H9 (cell line): ENCODE data around the gene WNT7B. TPM values are rescaled to one million over a fixed set of nuclear protein-coding genes. Genes with fewer than 3 reads are reported as not detected.

Source experiments
- DNase-seq: peaks from one replicate; pipeline ENCODE4 v3.0.0-alpha.2; 2017
- H2AFZ ChIP-seq: one replicate; pipeline ENCODE4 v1.6.1; 2013; ENCODE audit warnings: mild to moderate bottlenecking, low read length, control low read depth, moderate library complexity
- H2AK5ac ChIP-seq: 2 replicates; pipeline ENCODE4 v1.6.1; 2013; ENCODE audit warnings: low read length, control low read depth, mixed read lengths; ENCODE audit not compliant: insufficient read length
- H2BK120ac ChIP-seq: one replicate; pipeline ENCODE4 v1.6.1; 2013; ENCODE audit warnings: low read depth, mild to moderate bottlenecking, low read length, control low read depth, inconsistent platforms; ENCODE audit not compliant: poor library complexity, severe bottlenecking
- H2BK12ac ChIP-seq: 2 replicates; pipeline ENCODE4 v1.6.1; 2013; ENCODE audit warnings: low read length, control low read depth, mixed read lengths, low read depth; ENCODE audit not compliant: insufficient read length
- H2BK15ac ChIP-seq: 2 replicates; pipeline ENCODE4 v1.6.1; 2013; ENCODE audit warnings: low read depth, low read length, control low read depth
- H2BK20ac ChIP-seq: one replicate; pipeline ENCODE4 v1.6.1; 2013; ENCODE audit warnings: low read depth, mild to moderate bottlenecking, low read length, control low read depth, inconsistent platforms; ENCODE audit not compliant: poor library complexity, severe bottlenecking
- H2BK5ac ChIP-seq: 2 replicates; pipeline ENCODE4 v1.6.1; 2013; ENCODE audit warnings: low read length, control low read depth, mixed read lengths; ENCODE audit not compliant: insufficient read length
- H3K14ac ChIP-seq: 2 replicates; pipeline ENCODE4 v1.6.1; 2013; ENCODE audit warnings: low read length, control low read depth; ENCODE audit not compliant: insufficient read depth
- H3K18ac ChIP-seq: 2 replicates; pipeline ENCODE4 v1.6.1; 2013; ENCODE audit warnings: low read depth, mild to moderate bottlenecking, mixed read lengths, low read length, control low read depth; ENCODE audit not compliant: insufficient read length
- H3K23ac ChIP-seq: 2 replicates; pipeline ENCODE4 v1.6.1; 2013; ENCODE audit warnings: low read length, control low read depth, mixed read lengths, low read depth; ENCODE audit not compliant: insufficient read length
- H3K23me2 ChIP-seq: 2 replicates; pipeline ENCODE4 v1.6.1; 2013; ENCODE audit warnings: low read depth, mild to moderate bottlenecking, mixed read lengths, low read length, control low read depth; ENCODE audit not compliant: insufficient read length, poor library complexity, severe bottlenecking
- H3K27ac ChIP-seq: 2 replicates; pipeline ENCODE4 v1.5.1; 2013; ENCODE audit warnings: low read length, control low read depth, mixed read lengths, low read depth; ENCODE audit not compliant: insufficient read length
- H3K27me3 ChIP-seq: 2 replicates; pipeline ENCODE4 v1.6.1; 2013; ENCODE audit warnings: low read length, control low read depth, inconsistent platforms; ENCODE audit not compliant: insufficient read depth
- H3K4ac ChIP-seq: 2 replicates; pipeline ENCODE4 v1.6.1; 2013; ENCODE audit warnings: low read depth, mild to moderate bottlenecking, control low read depth, inconsistent platforms, low read length, moderate library complexity
- H3K4me1 ChIP-seq: 2 replicates; pipeline ENCODE4 v1.6.1; 2013; ENCODE audit warnings: low read length, control low read depth, inconsistent platforms; ENCODE audit not compliant: insufficient read depth
- H3K4me2 ChIP-seq: 2 replicates; pipeline ENCODE4 v1.6.1; 2013; ENCODE audit warnings: low read length, control low read depth, mixed read lengths; ENCODE audit not compliant: insufficient read length, insufficient read depth
- H3K56ac ChIP-seq: 2 replicates; pipeline ENCODE4 v1.6.1; 2013; ENCODE audit warnings: low read depth, mild to moderate bottlenecking, mixed read lengths, low read length, control low read depth; ENCODE audit not compliant: insufficient read length
- H3K79me1 ChIP-seq: 2 replicates; pipeline ENCODE4 v1.6.1; 2013; ENCODE audit warnings: low read depth, mild to moderate bottlenecking, moderate library complexity, low read length, control low read depth, inconsistent platforms; ENCODE audit not compliant: insufficient read depth, poor library complexity, severe bottlenecking
- H3K79me2 ChIP-seq: 2 replicates; pipeline ENCODE4 v1.6.1; 2013; ENCODE audit warnings: low read length, control low read depth, inconsistent platforms; ENCODE audit not compliant: insufficient read depth
- H3K9ac ChIP-seq: 2 replicates; pipeline ENCODE4 v1.6.1; 2013; ENCODE audit warnings: low read length, control low read depth, mixed read lengths; ENCODE audit not compliant: insufficient read length; ENCODE audit errors: extremely low read depth
- H3K9me3 ChIP-seq: one replicate; pipeline ENCODE4 v1.6.1; 2013; ENCODE audit warnings: low read depth, low read length, inconsistent platforms; ENCODE audit not compliant: control insufficient read depth
- H3T11ph ChIP-seq: one replicate; pipeline ENCODE4 v1.6.1; 2013; ENCODE audit warnings: mild to moderate bottlenecking, low read length, control low read depth, inconsistent platforms
- H4K20me1 ChIP-seq: one replicate; pipeline ENCODE4 v1.6.1; 2013; ENCODE audit not compliant: control insufficient read depth, insufficient read length, insufficient read depth
- H4K5ac ChIP-seq: 2 replicates; pipeline ENCODE4 v1.6.1; 2013; ENCODE audit warnings: low read depth, mild to moderate bottlenecking, mixed read lengths, low read length, control low read depth; ENCODE audit not compliant: insufficient read length
- H4K8ac ChIP-seq: replicated peaks from 2 replicates; pipeline ENCODE4 v1.6.1; 2013; ENCODE audit warnings: low read length, control low read depth, mixed read lengths, low read depth; ENCODE audit not compliant: insufficient read length
- H4K91ac ChIP-seq: 2 replicates; pipeline ENCODE4 v1.6.1; 2013; ENCODE audit warnings: low read depth, mild to moderate bottlenecking, moderate library complexity, mixed read lengths, low read length, control low read depth; ENCODE audit not compliant: insufficient read length
- H3K27ac Mint-ChIP-seq, 3 experiments: 2 replicates in 2 of 3; 3 replicates in 1 of 3; pipeline ENCODE4 v1.8.0; 2020 to 2021; ENCODE audit warnings: mixed read lengths in 3 of 3, mild to moderate bottlenecking in 1 of 3, moderate library complexity in 1 of 3
- H3K27me3 Mint-ChIP-seq: 2 replicates; pipeline ENCODE4 v1.8.0; 2021; ENCODE audit warnings: low read depth, mild to moderate bottlenecking, moderate library complexity, mixed read lengths
- H3K36me3 Mint-ChIP-seq, 3 experiments: 2 replicates in 2 of 3; 3 replicates in 1 of 3; pipeline ENCODE4 v1.8.0; 2020 to 2021; ENCODE audit warnings: low read depth in 3 of 3, mixed read lengths in 3 of 3; ENCODE audit not compliant: insufficient read depth in 1 of 3
- H3K4me1 Mint-ChIP-seq, 2 experiments: 2 replicates each; pipeline ENCODE4 v1.8.0; 2020; ENCODE audit warnings: mixed read lengths in 2 of 2
- H3K4me3 Mint-ChIP-seq, 2 experiments: 2 replicates in 1 of 2; 3 replicates in 1 of 2; pipeline ENCODE4 v1.8.0; 2020 to 2021; ENCODE audit warnings: mild to moderate bottlenecking in 2 of 2, mixed read lengths in 2 of 2, moderate library complexity in 1 of 2
- H3K9me3 Mint-ChIP-seq, 2 experiments: 2 replicates in 1 of 2; 3 replicates in 1 of 2; pipeline ENCODE4 v1.8.0; 2020; ENCODE audit warnings: mild to moderate bottlenecking in 2 of 2, mixed read lengths in 2 of 2, moderate library complexity in 1 of 2
- WGBS: extraction: QIAGEN DNeasy Blood & Tissue Kit; methylation state at CpG from one replicate; pipeline ENCODE4 v1.1.7; 2013; ENCODE audit warnings: missing lambda C conversion rate, low lambda C conversion rate, mixed read lengths; ENCODE audit not compliant: insufficient read length; ENCODE audit errors: extremely low coverage; 5-methylcytosine and 5-hydroxymethylcytosine counted together
- total RNA-seq: library from RNA; stranded (reverse); gene quantifications from 2 replicates; pipeline ENCODE4 v1.2.1, GENCODE V29; 2021
- TF ChIP-seq, protein P1 (sequence below): fragments of 200-600 bp; sonication (generic); conservative IDR thresholded peaks from 3 replicates; pipeline ENCODE4 v1.8.0; 2021; ENCODE audit warnings: antibody characterized with exemption, mild to moderate bottlenecking

The WNT7B gene
- total RNA-seq, 1 experiment from 2014 or later: 0.09 TPM

DNA sequence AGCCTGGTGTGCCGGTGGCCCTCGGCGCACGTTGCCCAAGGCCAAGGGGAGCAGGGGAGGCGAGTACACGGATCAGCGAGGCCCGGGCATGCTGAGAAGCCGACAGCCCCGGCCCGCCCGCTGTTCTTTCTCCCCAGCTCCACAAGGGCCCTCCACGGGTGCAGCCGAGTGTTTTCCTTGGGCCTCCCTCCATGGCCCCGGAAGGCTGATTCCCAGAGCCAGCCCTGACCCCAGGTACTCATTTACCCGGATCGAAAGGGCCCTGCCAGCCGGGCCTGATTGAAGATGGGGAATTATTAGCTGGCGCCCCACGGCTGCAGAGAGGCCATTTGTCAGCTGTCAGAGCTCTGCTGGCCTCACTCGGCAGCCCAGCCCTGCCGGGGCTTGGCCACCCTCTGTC lies 53.1 kb downstream of the WNT7B start:
- H2BK12ac ChIP-seq: no peak overlapping the region
- no peak overlapping the region for H3K18ac ChIP-seq
- no peak overlapping the region for H3K27ac ChIP-seq
- DNase-seq: no peak
- no peak overlapping the region for H3K14ac ChIP-seq
- H3K27me3 ChIP-seq: no peaks in the 10 kb centered on the region
- H3K9me3 ChIP-seq: no peaks in the 10 kb centered on the region
- H3K79me1 ChIP-seq: no peaks in the 10 kb centered on the region
- H4K91ac ChIP-seq: no peak overlapping the region
- no peak overlapping the region for H2BK5ac ChIP-seq
- H3K9ac ChIP-seq: no peak overlapping the region
- Mint-ChIP-seq H3K27me3 (no peaks in the 10 kb centered on the region), H3K27ac (no peak overlapping the region), H3K9me3 (no peaks in the 10 kb centered on the region; a peak in 1 of 5 replicates), H3K4me1 (no peaks in the 10 kb centered on the region), H3K36me3 (no peaks in the 10 kb centered on the region), H3K4me3 (no peak overlapping the region)
- no peaks in the 10 kb centered on the region for H4K20me1 ChIP-seq
- H2BK15ac ChIP-seq: no peak overlapping the region
- H3T11ph ChIP-seq: no peak overlapping the region
- no peak overlapping the region for H3K56ac ChIP-seq
- no peaks in the 10 kb centered on the region for H3K79me2 ChIP-seq
- no peak overlapping the region for H3K23ac ChIP-seq
- H4K5ac ChIP-seq: no peak overlapping the region
- H2AFZ ChIP-seq: no peak overlapping the region
- no peaks in the 10 kb centered on the region for H3K23me2 ChIP-seq
- H3K4me1 ChIP-seq: no peaks in the 10 kb centered on the region
- no peak overlapping the region for H2AK5ac ChIP-seq
- H2BK20ac ChIP-seq: no peak overlapping the region
- H3K4ac ChIP-seq: no peak overlapping the region
- TF ChIP-seq, protein P1, sequence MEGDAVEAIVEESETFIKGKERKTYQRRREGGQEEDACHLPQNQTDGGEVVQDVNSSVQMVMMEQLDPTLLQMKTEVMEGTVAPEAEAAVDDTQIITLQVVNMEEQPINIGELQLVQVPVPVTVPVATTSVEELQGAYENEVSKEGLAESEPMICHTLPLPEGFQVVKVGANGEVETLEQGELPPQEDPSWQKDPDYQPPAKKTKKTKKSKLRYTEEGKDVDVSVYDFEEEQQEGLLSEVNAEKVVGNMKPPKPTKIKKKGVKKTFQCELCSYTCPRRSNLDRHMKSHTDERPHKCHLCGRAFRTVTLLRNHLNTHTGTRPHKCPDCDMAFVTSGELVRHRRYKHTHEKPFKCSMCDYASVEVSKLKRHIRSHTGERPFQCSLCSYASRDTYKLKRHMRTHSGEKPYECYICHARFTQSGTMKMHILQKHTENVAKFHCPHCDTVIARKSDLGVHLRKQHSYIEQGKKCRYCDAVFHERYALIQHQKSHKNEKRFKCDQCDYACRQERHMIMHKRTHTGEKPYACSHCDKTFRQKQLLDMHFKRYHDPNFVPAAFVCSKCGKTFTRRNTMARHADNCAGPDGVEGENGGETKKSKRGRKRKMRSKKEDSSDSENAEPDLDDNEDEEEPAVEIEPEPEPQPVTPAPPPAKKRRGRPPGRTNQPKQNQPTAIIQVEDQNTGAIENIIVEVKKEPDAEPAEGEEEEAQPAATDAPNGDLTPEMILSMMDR: no peak
- no peak overlapping the region for H3K4me2 ChIP-seq
- no peak overlapping the region for H4K8ac ChIP-seq
- no CpG with 5 or more reads among the region's 22 CpGs for WGBS
- no peak overlapping the region for H2BK120ac ChIP-seq
